ENCODE data around the gene LHB. TPM values are rescaled to one million over a fixed set of nuclear protein-coding genes. Genes with fewer than 3 reads are reported as not detected.
A peak's percentile ranks its signal among the peaks of the same experiment; 100 is the strongest.

LHB gene
- total and polyA plus RNA-seq, 2 donors (not counting 1 experiment from before 2014, with no cell fraction given): not detected

DNA sequence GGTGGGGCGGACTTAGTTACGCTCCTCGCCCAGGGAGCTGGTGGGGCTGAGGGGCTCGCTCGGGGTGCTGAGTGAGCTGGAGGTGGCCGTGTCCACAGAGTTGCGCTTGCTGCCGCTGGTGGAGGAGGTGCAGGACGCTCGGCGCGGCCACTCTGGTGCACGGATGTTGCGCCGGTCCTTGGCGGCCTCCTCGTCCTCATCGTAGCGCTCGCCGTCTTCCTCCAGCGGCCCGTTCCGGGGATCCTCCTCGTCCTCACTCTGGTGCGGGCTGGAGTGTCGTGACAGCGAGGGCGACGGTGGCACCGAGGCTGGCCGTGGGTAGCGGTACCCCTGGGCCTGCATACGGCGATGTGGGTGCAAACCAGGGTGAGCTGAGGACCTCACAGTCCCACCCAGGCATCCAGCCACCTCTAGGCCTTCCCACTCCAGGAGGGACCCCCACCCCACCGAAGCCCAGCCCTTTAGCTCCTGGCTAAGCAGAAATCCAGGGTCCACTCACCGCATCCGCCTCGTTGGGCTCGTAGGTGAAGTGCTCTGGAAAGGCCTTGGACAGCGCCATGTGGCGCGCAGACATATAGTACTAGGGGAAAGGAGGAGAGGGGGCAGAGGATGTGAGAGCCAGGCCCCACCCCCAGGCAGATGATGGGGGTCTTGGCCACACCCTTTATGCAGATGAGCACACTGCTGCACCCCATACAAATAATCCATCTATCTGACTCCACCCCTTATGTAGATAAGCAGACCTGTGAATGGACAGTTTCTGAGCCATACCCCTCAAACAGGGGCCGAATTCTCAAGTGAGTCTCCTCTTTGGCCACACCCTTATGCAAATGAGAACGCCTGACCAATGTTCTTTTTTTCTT is 47.4 kb downstream of the LHB start:
- Histone ChIP-seq H4K20me1 (ENCODE audit: control insufficient read depth, extremely low read depth, insufficient read depth, low read length) (peaks cover 6% of the 10 kb centered on the region), H3K9ac (ENCODE audit: insufficient read depth, low read length) (no peak overlapping the region)
- TF ChIP-seq, protein P1, sequence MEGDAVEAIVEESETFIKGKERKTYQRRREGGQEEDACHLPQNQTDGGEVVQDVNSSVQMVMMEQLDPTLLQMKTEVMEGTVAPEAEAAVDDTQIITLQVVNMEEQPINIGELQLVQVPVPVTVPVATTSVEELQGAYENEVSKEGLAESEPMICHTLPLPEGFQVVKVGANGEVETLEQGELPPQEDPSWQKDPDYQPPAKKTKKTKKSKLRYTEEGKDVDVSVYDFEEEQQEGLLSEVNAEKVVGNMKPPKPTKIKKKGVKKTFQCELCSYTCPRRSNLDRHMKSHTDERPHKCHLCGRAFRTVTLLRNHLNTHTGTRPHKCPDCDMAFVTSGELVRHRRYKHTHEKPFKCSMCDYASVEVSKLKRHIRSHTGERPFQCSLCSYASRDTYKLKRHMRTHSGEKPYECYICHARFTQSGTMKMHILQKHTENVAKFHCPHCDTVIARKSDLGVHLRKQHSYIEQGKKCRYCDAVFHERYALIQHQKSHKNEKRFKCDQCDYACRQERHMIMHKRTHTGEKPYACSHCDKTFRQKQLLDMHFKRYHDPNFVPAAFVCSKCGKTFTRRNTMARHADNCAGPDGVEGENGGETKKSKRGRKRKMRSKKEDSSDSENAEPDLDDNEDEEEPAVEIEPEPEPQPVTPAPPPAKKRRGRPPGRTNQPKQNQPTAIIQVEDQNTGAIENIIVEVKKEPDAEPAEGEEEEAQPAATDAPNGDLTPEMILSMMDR (conservative IDR thresholded peaks at IDR 0.05 in 1 of 2, IDR thresholded peaks at IDR 0.05 in 1 of 2; ENCODE audit: low read depth in 1 of 2, low read length in 2 of 2): no peak
- TF ChIP-seq EZH2 (IDR thresholded peaks at IDR 0.05; ENCODE audit: low read length, missing control alignments): no peak

DNA sequence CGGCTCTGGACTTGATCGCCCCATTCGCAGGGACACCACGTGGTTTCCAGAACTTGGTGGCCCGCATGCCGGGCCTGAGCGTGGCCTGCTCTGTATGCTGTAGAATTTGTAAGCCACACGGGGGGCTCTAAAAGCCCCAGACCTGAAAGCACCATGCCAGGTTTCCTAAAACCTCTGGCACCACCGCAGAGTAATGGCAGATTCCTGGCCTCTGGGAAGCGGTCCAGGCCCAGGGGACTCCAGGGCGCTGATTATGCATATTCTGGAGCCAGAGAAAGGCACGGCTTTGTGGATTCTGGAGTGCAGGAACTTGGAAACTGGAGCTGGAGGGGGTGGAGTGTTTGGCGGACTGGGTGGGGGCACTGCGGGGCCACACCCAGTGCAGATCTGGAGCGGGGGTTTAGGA is 48.1 kb downstream of the LHB start:
- no peaks in the 10 kb centered on the region for H3K27me3 ChIP-seq (ENCODE audit: control insufficient read depth, insufficient read depth, low read length)
- no peak for DNase-seq (ENCODE audit: low read depth in 2 of 2)
- H3K79me2 ChIP-seq (ENCODE audit: control insufficient read depth, insufficient read depth, low read length): peaks cover 19% of the 10 kb centered on the region
- peaks cover 8% of the 10 kb centered on the region for H3K4me1 ChIP-seq (ENCODE audit: control insufficient read depth, extremely low read depth, insufficient read depth, low read length)
- H3K4me3 ChIP-seq (replicated peaks in 1 of 4; ENCODE audit: control extremely low read depth in 1 of 4, insufficient read depth in 1 of 4, low read depth in 3 of 4, low read length in 4 of 4): no peak overlapping the region
- no peak overlapping the region for H3K27ac ChIP-seq (ENCODE audit: insufficient read depth, low read length)
- no peaks in the 10 kb centered on the region for H3K9me3 ChIP-seq (ENCODE audit: control insufficient read depth, insufficient read depth, low read depth, low read length)
- no peak overlapping the region for H3K4me2 ChIP-seq (ENCODE audit: extremely low read depth, insufficient read depth, low read length)
- H3K9ac ChIP-seq (ENCODE audit: insufficient read depth, low read length): no peak overlapping the region
- peaks cover 22% of the 10 kb centered on the region for H3K36me3 ChIP-seq (ENCODE audit: control insufficient read depth, insufficient read depth, low read length)
- H4K20me1 ChIP-seq (ENCODE audit: control insufficient read depth, extremely low read depth, insufficient read depth, low read length): peaks cover 6% of the 10 kb centered on the region
- TF ChIP-seq, protein P1 (conservative IDR thresholded peaks at IDR 0.05 in 1 of 2, IDR thresholded peaks at IDR 0.05 in 1 of 2; ENCODE audit: low read depth in 1 of 2, low read length in 2 of 2): no peak
- no peak for TF ChIP-seq EZH2 (IDR thresholded peaks at IDR 0.05; ENCODE audit: low read length, missing control alignments)
- no peak overlapping the region for H2AFZ ChIP-seq (ENCODE audit: low read length)

More for the DNA sequence above, 47.4 kb downstream of the LHB start:
- Histone ChIP-seq H3K4me1 (ENCODE audit: control insufficient read depth, extremely low read depth, insufficient read depth, low read length) (peaks cover 2% of the 10 kb centered on the region), H3K27me3 (ENCODE audit: control insufficient read depth, insufficient read depth, low read length) (no peaks in the 10 kb centered on the region), H3K36me3 (ENCODE audit: control insufficient read depth, insufficient read depth, low read length) (peaks cover 28% of the 10 kb centered on the region), H3K27ac (ENCODE audit: insufficient read depth, low read length) (no peak overlapping the region), H2AFZ (ENCODE audit: low read length) (no peak overlapping the region), H3K4me2 (ENCODE audit: extremely low read depth, insufficient read depth, low read length) (no peak overlapping the region), H3K4me3 (replicated peaks in 1 of 4; ENCODE audit: control extremely low read depth in 1 of 4, insufficient read depth in 1 of 4, low read depth in 3 of 4, low read length in 4 of 4) (no peak overlapping the region), H3K9me3 (ENCODE audit: control insufficient read depth, insufficient read depth, low read depth, low read length) (no peaks in the 10 kb centered on the region), H3K79me2 (ENCODE audit: control insufficient read depth, insufficient read depth, low read length) (peaks cover 19% of the 10 kb centered on the region)
- DNase-seq (ENCODE audit: low read depth in 2 of 2): no peak

- Histone ChIP-seq H3K9me3 (ENCODE audit: control insufficient read depth, insufficient read depth, low read depth, low read length) (no peaks in the 10 kb centered on the region), H3K79me2 (ENCODE audit: control insufficient read depth, insufficient read depth, low read length) (peaks cover 19% of the 10 kb centered on the region), H2AFZ (ENCODE audit: low read length) (no peak overlapping the region), H3K27ac (ENCODE audit: insufficient read depth, low read length) (no peak overlapping the region), H4K20me1 (ENCODE audit: control insufficient read depth, extremely low read depth, insufficient read depth, low read length) (peaks cover 6% of the 10 kb centered on the region), H3K4me3 (replicated peaks in 1 of 4; ENCODE audit: control extremely low read depth in 1 of 4, insufficient read depth in 1 of 4, low read depth in 3 of 4, low read length in 4 of 4) (peak overlapping the region in 1 of 4 experiments; percentile 94), H3K36me3 (ENCODE audit: control insufficient read depth, insufficient read depth, low read length) (peaks cover 20% of the 10 kb centered on the region), H3K9ac (ENCODE audit: insufficient read depth, low read length) (no peak overlapping the region), H3K4me2 (ENCODE audit: extremely low read depth, insufficient read depth, low read length) (no peak overlapping the region), H3K4me1 (ENCODE audit: control insufficient read depth, extremely low read depth, insufficient read depth, low read length) (peaks cover 14% of the 10 kb centered on the region), H3K27me3 (ENCODE audit: control insufficient read depth, insufficient read depth, low read length) (no peaks in the 10 kb centered on the region)
- no peak for TF ChIP-seq EZH2 (IDR thresholded peaks at IDR 0.05; ENCODE audit: low read length, missing control alignments)
- TF ChIP-seq, protein P1 (conservative IDR thresholded peaks at IDR 0.05 in 1 of 2, IDR thresholded peaks at IDR 0.05 in 1 of 2; ENCODE audit: low read depth in 1 of 2, low read length in 2 of 2): no peak
- DNase-seq (ENCODE audit: low read depth in 2 of 2): peak in 1 of 2 donors; percentile 53
Measured at GRCh38 chr19:48968179-48968661, 48.7 kb downstream of the LHB start.
